ENCODE measurements around the gene SERINC2.
"Not testable (repeated sequence)": the region's sequence is repeated elsewhere in the genome, so short reads cannot be mapped to it uniquely, and the experiment has no call there.

SERINC2 gene

DNA sequence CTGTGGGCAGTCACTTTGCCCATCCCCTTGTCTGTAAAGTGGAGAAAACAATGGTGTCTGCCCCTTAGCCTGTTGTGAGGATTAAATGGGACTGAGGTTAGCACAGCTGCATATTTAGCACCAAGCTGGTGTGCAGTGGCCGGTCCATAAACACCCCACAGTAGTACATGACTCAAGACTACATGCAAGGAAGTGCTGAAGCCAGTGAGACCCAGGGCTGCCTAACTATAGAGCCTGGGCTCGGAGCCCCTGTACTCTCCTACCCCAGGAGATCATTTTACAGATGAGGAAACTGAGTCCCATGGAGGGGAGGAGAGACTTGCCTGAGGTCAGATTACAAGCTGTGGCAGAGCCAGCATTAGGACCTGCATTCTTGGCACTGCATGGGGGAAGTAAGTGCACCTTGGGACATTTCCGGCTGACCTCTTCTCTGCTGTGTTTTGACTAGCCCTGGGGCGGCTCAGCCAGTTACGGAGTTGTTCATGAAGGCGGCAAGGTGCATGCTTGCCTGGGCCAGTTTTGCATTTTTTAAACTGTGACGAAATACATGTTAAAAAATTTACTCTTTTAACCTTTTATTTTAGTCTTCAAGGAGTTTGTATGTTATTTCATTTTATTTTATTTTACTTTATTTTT is 3.2 kb downstream of the SERINC2 start:
- DNase-seq: no peak

- no peak for DNase-seq
Measured at GRCh38 chr1:31417148-31417547, 4.1 kb downstream of the SERINC2 start.

DNA sequence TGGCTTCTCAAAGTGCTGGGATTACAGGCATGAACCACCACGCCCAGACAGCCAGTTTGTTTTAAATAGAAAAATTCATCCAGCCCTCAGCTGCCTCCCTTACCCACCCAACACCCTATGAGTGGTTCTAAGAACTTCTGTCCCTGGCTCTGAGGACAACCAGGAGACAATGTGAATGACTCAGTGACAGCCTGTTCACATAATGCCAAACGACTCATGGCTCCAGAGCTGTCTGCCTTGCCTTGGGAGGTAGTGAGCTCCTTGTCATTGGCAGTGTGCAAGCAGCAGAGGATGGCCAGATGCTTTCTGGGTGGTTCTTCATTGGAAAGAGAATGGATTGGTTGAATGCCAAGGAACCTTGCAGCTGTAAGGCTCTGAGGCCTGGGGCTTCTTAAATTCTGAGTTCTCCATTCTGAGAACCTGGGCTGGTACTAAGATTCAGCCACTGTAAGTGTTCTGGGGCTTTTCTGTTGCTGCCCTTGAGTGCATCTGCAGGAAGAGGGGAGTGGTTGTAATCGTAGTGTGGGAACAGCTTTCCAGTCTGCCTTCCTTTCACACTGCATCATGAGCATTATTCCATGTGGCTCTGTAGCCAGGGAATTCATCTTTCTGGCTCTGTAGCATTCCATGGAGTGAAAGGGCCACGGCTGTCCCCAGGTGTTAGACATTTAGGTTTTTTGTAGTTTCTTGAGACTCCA is 5.8 kb downstream of the SERINC2 start:
- DNase-seq: no peak

DNA sequence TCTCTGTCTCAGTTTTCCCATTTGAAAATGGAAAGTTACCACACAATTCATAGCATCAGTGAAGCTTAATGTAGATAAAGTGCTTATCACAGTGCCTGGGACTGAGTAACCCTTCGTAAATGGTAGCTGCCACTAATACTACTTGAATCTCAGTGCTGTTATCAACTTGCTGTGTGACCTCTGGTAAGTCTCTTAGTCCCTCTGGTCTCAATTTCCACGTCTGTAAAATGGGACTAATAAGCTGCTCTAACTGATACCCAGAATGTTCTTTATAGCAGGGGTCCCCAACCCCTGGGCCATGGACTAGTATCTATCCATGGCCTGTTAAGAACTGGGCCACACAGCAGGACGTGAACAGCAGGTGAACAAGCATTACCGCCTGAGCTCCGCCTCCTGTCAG is 7.7 kb downstream of the SERINC2 start:
- DNase-seq: no peak

DNA sequence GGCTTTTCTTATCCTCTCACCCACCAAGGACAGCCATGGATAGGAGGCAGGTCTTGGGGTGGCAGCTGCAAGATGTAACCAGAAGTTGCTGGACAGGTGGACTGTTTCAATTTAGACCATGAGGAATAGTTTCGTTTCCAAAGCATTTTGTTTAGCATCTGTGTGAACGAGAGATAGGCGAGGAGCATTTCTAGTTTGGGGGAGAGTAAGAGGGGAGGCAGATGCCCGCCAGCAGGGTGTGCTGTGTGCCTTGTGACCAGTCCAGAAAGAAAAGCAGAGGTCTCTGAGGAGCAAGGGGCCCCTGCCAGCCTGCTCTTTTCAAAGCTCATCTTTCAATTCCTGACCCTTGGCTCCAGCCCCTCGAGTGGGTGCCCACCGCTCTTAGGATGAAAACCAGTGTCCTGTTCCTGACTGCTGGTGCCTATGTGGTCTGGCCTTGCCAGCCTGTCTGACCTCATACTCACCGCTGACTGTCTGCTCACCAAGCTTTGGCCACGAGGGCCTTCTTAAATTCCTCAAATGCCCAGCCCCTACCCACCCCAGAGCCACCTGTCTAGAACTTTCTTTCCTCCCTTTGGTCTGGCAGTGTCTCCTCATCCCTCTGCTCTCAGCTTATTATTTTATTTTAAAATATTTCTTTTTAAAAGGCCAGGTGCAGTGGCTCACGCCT is 8.5 kb downstream of the SERINC2 start:
- DNase-seq: peak in 1 of 3 experiments; percentile 10

DNA sequence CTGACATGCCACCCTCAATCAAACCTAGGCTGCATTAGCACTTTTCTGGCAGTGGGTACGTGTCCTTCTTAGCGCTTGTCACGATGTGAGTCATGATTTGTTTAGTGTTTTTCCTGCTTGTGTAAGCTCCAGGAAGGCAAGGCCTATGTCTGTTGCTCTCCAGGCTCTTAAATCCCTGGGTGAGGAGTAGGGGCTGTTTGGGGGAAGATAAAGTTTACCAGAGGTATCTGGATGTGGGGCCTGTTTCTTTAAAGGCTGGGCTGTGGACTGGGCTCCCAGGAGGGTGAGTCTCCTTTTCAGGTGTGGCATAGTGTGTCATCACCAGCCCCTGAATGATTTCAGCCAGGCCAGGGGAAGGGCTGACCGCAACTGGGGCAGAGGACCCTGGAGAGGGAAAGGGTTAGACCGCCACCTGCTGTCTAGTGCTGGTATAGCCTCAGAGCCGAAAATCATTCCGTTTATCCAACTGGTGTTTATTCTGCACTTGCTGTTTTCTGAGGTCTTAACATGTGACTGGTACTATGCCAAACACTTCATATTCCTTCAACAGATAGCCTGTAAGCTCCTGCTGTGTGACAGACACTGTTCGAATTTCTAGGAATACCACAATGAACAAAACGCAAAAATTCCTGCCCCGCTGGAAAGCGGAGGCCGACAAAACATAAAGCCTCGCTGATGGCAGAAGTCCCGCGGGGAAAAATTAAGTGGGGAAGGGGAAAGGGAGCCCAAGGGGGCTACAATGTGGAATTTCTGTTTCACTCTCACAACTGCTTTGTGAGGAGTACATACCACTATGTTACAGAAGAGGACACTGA is 9.7 kb downstream of the SERINC2 start:
- DNase-seq: peak; percentile 47 to 78 (median 77)

DNA sequence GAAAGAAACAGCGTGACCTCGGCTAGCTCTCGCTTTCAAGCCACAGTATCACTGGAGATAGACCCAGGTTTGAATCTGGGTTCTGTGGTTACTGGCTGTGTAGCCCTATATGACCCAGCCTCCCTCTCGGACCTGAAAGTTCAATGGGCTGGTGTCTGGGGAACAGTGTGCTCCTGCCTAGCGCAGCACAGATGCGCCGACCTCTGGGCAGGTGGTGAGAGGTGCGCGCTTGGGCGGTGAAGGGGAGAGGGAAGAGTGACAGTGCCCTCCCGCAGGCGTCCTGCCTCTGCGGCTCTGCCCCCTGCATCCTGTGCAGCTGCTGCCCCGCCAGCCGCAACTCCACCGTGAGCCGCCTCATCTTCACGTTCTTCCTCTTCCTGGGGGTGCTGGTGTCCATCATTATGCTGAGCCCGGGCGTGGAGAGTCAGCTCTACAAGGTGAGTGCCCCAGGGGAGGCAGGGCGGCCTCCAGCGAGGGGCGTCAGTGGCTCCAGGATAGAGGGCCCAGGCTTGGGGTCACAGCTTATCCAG is 10.5 kb downstream of the SERINC2 start:
- peak in 2 of 3 experiments; percentile 24 to 46 for DNase-seq

DNA sequence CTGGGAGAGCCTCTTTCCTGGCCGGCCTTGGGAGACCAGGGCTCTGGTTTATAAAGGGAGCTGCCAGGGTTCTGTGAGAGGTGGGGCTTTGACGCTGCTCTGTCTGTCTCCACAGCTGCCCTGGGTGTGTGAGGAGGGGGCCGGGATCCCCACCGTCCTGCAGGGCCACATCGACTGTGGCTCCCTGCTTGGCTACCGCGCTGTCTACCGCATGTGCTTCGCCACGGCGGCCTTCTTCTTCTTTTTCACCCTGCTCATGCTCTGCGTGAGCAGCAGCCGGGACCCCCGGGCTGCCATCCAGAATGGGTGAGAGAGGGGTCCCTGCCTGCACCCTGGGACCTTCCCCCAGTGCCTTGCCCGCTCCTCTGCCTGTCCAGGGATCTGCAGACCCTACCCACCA is 11.6 kb downstream of the SERINC2 start:
- no peak for DNase-seq

DNA sequence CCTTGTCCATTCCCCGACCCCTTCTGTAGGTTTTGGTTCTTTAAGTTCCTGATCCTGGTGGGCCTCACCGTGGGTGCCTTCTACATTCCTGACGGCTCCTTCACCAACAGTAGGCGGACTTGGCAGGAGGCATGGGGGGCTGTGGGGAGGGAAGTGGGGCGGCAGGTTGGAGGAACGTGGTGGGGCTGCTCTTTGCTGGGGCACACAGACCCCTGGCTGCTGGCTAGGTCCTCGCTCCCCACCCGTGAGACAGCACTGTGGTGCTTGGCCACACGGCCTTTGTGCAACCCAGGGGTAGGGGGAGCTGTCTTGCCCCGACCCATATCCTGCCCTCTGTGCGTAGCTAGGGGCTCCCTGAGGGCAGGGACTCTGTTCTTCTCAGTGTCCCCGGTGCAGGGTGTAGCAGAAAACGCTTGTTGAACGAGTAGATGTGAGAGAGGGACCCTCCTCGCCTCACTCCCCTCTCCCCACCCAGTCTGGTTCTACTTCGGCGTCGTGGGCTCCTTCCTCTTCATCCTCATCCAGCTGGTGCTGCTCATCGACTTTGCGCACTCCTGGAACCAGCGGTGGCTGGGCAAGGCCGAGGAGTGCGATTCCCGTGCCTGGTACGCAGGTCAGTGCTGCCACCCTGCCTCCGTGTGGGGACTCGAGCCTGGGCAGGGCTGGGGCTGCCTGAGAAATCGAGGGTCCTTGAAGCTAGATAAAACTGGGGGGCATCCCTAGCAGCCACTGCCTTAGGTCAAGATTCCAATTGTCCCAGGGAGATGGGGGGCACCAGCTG is 12.5 kb downstream of the SERINC2 start:
- no peak for DNase-seq

DNA sequence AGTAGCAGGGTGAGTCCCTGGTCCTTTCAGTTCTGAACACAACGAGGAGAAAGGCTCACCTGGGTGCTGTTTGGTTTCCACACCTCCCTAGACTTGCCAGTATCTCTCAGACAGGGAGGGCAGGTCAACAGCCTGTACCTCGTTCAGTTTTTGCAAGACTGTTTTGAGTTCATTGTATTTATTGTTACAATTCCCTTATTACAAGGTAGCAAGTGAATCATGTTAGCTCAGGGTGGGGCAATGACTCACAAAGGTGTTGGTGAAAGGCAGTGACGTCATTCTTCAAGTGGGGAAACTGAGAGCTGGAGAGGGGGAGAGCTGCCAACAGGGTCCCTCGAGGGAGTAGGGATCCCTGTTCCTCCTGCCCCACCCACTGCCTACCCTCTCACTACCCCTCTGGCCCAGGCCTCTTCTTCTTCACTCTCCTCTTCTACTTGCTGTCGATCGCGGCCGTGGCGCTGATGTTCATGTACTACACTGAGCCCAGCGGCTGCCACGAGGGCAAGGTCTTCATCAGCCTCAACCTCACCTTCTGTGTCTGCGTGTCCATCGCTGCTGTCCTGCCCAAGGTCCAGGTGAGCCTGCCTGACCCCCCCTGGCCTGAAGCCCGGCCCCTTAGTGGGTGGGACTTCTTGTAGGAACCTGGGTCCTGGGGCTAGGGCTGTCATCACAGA is 13.4 kb downstream of the SERINC2 start:
- DNase-seq: no peak

- no peak for DNase-seq
Measured at GRCh38 chr1:31427322-31427721, 14.3 kb downstream of the SERINC2 start.

- DNase-seq: peak in 1 of 3 experiments; percentile 4
Measured at GRCh38 chr1:31428436-31429221, 15.6 kb downstream of the SERINC2 start.

- no peak for DNase-seq
Measured at GRCh38 chr1:31429583-31429982, 16.6 kb downstream of the SERINC2 start.

- not testable (repeated sequence) for DNase-seq
Measured at GRCh38 chr1:31431351-31432257, 18.6 kb downstream of the SERINC2 start.

GRCh38 chr1:31432592-31433395 is 19.8 kb downstream of the SERINC2 start:
- no peak for DNase-seq

DNA sequence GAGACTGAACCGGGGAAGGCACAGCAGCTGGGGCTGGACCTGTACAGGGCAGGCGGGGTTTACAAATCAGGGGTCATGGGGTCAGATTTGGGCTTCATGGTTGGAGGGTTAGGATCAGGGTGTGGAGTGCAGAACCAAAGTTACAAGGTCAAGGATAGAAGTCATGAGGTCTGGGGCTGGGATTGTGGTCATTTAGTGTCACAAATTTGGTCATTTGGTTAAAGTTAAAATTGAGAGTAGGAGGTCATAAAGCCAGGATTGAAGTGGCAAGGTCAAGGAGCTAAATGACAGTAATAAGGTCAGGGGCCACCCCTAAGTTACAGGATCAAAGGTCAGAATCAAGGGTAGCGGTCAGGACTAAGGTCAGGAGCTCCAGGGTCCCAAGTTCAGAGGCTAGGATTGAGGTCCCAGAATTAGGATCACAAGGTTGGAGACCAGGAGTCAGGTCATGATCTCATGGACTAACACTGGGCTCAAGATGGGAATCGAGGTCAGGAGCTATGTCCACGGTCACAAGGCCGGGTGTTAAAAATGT is 20.4 kb downstream of the SERINC2 start:
- no peak for DNase-seq

DNA sequence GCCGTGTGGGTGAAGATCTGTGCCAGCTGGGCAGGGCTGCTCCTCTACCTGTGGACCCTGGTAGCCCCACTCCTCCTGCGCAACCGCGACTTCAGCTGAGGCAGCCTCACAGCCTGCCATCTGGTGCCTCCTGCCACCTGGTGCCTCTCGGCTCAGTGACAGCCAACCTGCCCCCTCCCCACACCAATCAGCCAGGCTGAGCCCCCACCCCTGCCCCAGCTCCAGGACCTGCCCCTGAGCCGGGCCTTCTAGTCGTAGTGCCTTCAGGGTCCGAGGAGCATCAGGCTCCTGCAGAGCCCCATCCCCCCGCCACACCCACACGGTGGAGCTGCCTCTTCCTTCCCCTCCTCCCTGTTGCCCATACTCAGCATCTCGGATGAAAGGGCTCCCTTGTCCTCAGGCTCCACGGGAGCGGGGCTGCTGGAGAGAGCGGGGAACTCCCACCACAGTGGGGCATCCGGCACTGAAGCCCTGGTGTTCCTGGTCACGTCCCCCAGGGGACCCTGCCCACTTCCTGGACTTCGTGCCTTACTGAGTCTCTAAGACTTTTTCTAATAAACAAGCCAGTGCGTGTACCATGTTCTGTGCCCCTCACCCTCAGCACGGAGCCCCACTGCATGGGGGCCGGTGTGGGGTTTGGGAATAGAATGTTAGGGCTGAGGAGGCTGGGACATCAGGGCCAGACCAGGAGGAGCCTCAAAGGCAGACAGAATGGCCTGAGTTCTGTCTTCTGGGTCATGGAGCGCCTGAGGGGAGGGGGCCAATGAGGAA is 21.3 kb downstream of the SERINC2 start:
- no peak for DNase-seq

- DNase-seq: no peak
Measured at GRCh38 chr1:31434979-31435378, 22.0 kb downstream of the SERINC2 start.
